ENCODE measurements around the gene C10orf95. TPM values are rescaled to one million over a fixed set of nuclear protein-coding genes. Genes with fewer than 3 reads are reported as not detected.

Gene C10orf95
- total RNA-seq, 1 experiment from 2014 or later, result 0.45 TPM

Other genes with a start within 250 kb of the C10orf95 start
- 0.14 TPM in 1 of 2 replicates, not detected in the other for gene ELOVL3, start 225.2 kb downstream of the C10orf95 start, total RNA-seq (2014; rRNA removed; shearing (Covaris generic))
- gene PITX3, start 210.0 kb downstream of the C10orf95 start, total RNA-seq (2014; rRNA removed; shearing (Covaris generic)), result 0.17 TPM in 1 of 2 replicates, not detected in the other
- gene GBF1, start 206.0 kb downstream of the C10orf95 start, total RNA-seq (2014; rRNA removed; shearing (Covaris generic)), result 25.1 and 29.9 TPM in 2 replicates
- 25.3 and 25.6 TPM in 2 replicates for gene NFKB2, start 55.8 kb downstream of the C10orf95 start, total RNA-seq (2014; rRNA removed; shearing (Covaris generic))
- gene PSD, start 32.8 kb downstream of the C10orf95 start, total RNA-seq (2014; rRNA removed; shearing (Covaris generic)), result 5.2 and 6.1 TPM in 2 replicates
- 23.0 and 29.8 TPM in 2 replicates for gene FBXL15, start 30.7 kb downstream of the C10orf95 start, total RNA-seq (2014; rRNA removed; shearing (Covaris generic))
- gene CUEDC2, start 19.0 kb downstream of the C10orf95 start, total RNA-seq (2014; rRNA removed; shearing (Covaris generic)), result 51.3 and 64.7 TPM in 2 replicates
- gene ACTR1A, start 51.2 kb upstream of the C10orf95 start, total RNA-seq (2014; rRNA removed; shearing (Covaris generic)), result 144 and 180 TPM in 2 replicates
- gene SUFU, start 52.4 kb upstream of the C10orf95 start, total RNA-seq (2014; rRNA removed; shearing (Covaris generic)), result 3.5 and 4.2 TPM in 2 replicates
- gene TRIM8, start 192.9 kb upstream of the C10orf95 start, total RNA-seq (2014; rRNA removed; shearing (Covaris generic)), result 43.5 and 46.4 TPM in 2 replicates